Measurements from ENCODE around the gene FREM3. TPM values are rescaled to one million over a fixed set of nuclear protein-coding genes. Genes with fewer than 3 reads are reported as not detected.

Gene FREM3
- total RNA-seq, 3 donors from 2014 or later = 0.15 TPM; not detected in 2

DNA sequence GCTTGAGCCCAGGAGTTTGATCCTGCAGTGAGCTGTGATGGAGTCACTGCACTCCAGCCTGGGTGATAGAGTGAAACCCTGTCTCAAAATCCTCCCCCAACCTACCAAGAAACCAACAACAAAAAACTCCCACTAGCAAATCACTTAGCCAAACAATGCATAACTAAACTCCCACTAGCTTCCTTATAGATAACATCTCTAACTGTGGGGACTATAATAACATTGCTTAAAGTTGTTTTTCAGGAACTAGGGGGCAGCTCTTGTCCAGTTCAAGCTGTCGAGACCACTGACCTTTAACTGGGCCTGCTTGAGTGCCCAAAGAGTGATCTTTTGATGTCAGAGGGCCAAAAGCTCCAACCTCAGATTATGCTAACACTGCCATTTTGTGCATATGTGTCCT, 81.7 kb downstream of the FREM3 start:
- Histone ChIP-seq H3K27ac (no peak overlapping the region), H3K4me3 (no peak overlapping the region), H3K4me1 (no peaks in the 10 kb centered on the region), H3K27me3 (no peaks in the 10 kb centered on the region), H3K9me3 (no peaks in the 10 kb centered on the region), H3K36me3 (no peaks in the 10 kb centered on the region)
- intact Hi-C loops (cut with DNase I; ENCODE audit: low total_unique reads) = no loop called here
- no peak for DNase-seq (ENCODE audit: low spot score in 2 of 2)
- TF ChIP-seq, protein P1, sequence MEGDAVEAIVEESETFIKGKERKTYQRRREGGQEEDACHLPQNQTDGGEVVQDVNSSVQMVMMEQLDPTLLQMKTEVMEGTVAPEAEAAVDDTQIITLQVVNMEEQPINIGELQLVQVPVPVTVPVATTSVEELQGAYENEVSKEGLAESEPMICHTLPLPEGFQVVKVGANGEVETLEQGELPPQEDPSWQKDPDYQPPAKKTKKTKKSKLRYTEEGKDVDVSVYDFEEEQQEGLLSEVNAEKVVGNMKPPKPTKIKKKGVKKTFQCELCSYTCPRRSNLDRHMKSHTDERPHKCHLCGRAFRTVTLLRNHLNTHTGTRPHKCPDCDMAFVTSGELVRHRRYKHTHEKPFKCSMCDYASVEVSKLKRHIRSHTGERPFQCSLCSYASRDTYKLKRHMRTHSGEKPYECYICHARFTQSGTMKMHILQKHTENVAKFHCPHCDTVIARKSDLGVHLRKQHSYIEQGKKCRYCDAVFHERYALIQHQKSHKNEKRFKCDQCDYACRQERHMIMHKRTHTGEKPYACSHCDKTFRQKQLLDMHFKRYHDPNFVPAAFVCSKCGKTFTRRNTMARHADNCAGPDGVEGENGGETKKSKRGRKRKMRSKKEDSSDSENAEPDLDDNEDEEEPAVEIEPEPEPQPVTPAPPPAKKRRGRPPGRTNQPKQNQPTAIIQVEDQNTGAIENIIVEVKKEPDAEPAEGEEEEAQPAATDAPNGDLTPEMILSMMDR (IDR thresholded peaks at IDR 0.05) = no peak
- TF ChIP-seq POLR2AphosphoS5 (IDR thresholded peaks at IDR 0.05) (no peak), POLR2A (IDR thresholded peaks at IDR 0.05) (no peak)

DNA sequence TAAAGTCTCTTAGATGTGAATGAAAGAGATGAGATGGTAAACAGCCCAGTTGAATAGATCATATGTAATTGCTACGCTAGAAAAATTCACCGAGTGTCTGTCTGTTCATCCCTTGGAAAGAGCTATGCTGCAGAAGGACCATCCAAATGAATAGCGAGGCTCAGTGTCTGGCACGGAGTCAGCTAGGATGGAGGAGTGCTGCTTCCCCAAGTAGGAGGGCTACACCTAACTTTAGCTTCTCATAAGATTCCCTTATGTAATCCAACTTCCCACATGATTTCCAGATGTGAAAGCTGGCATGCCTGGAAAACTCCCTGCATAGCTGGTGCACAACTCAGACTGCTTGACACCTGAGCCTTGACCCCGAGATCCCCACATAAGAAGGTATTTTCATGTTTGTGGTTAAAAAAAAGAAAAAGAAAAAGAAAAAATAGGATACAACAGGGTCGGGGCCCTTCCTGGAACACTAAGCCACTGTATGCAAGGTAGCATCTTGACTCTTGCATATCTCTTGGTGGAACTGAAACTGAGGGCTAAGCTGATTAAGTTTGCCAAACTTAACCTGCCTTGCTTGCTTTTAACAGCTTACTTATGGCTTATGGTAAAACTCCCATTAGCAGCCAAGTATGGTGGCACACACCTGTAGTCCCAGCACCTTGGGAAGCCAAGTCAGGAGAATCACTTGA, 82.3 kb downstream of the FREM3 start:
- Histone ChIP-seq H3K4me3 (no peak overlapping the region), H3K27ac (no peak overlapping the region), H3K4me1 (no peaks in the 10 kb centered on the region), H3K36me3 (no peaks in the 10 kb centered on the region), H3K9me3 (no peaks in the 10 kb centered on the region), H3K27me3 (no peaks in the 10 kb centered on the region)
- no peak for DNase-seq (ENCODE audit: low spot score in 2 of 2)
- intact Hi-C loops (cut with DNase I; ENCODE audit: low total_unique reads) = no loop called here
- TF ChIP-seq POLR2AphosphoS5 (IDR thresholded peaks at IDR 0.05) = no peak
- TF ChIP-seq, protein P1 (IDR thresholded peaks at IDR 0.05) = no peak
- no peak for TF ChIP-seq POLR2A (IDR thresholded peaks at IDR 0.05)

DNA sequence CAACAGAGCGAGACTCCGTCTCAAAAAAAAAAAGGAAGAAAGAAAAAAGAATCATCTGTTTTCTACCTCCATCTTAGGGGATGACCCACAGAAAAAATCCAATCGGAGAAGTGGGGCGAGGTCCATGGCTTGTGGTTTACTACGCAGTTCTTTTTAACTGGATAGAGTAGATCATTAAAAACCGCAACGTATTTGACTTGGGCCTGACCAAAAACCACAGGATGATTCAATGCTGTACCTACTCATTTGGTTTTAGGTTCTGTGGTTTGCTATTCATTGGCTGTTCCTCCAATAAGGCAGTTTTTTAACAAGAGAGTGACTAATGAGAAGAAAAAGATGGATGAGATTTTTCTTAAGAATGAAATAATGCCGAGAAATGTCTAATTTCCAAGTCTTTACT, 83.7 kb downstream of the FREM3 start:
- Histone ChIP-seq H3K36me3 (no peaks in the 10 kb centered on the region), H3K4me3 (no peak overlapping the region), H3K27me3 (no peaks in the 10 kb centered on the region), H3K9me3 (no peaks in the 10 kb centered on the region), H3K4me1 (no peaks in the 10 kb centered on the region), H3K27ac (no peak overlapping the region)
- TF ChIP-seq POLR2A (IDR thresholded peaks at IDR 0.05) = no peak
- no peak for TF ChIP-seq POLR2AphosphoS5 (IDR thresholded peaks at IDR 0.05)
- TF ChIP-seq, protein P1 (IDR thresholded peaks at IDR 0.05) = no peak
- intact Hi-C loops (cut with DNase I; ENCODE audit: low total_unique reads) = no loop called here
- no peak for DNase-seq (ENCODE audit: low spot score in 2 of 2)

DNA sequence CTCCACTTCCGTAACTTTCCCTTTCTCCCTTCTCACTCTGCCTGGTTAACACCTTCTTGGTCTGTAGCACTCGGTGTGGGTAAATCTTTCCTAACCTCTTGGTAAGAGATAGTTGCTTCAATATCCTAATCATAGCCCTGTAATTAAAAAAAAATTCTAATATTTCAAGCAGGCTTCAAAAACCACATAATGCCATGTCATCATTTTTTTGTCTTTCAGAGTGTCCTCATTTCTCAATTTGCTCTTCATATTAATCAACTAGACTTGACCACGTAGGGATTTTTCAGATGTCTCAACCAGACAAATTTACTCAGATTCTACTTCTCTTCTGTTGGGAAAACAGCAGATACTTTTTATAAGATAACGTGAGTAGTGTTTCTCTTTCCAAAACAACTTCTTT, 91.0 kb downstream of the FREM3 start:
- Histone ChIP-seq H3K36me3 (no peaks in the 10 kb centered on the region), H3K27me3 (no peaks in the 10 kb centered on the region), H3K27ac (no peak overlapping the region), H3K9me3 (peaks cover 0 to 11% of the 10 kb centered on the region in 2 donors), H3K4me3 (no peak overlapping the region), H3K4me1 (no peaks in the 10 kb centered on the region)
- no peak for DNase-seq (ENCODE audit: low spot score in 2 of 2)
- intact Hi-C loops (cut with DNase I; ENCODE audit: low total_unique reads) = no loop called here
- TF ChIP-seq, protein P1 (IDR thresholded peaks at IDR 0.05) = no peak
- no peak for TF ChIP-seq POLR2A (IDR thresholded peaks at IDR 0.05)
- TF ChIP-seq POLR2AphosphoS5 (IDR thresholded peaks at IDR 0.05) = no peak

DNA sequence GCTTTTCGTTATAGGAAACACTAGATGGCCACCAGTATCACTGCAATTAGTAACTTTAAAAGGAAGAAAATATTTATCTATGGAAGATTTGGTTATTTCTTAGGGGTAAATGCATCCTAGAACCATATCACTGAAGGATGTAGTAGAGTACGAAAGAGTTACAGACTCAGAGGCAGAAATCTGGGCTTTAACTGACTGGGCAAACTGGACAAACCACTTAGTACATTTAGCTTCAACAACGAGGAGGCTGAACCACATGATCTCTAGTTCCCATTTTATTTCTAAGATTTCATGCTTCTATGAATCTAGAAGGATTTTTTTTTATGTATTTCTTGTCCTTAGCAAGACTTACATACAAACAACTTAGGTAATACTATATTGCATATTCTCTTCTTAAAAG, 94.0 kb downstream of the FREM3 start:
- Histone ChIP-seq H3K36me3 (no peaks in the 10 kb centered on the region), H3K27ac (no peak overlapping the region), H3K27me3 (no peaks in the 10 kb centered on the region), H3K9me3 (peaks cover 0 to 11% of the 10 kb centered on the region in 2 donors), H3K4me1 (no peaks in the 10 kb centered on the region), H3K4me3 (no peak overlapping the region)
- TF ChIP-seq POLR2AphosphoS5 (IDR thresholded peaks at IDR 0.05) (no peak), POLR2A (IDR thresholded peaks at IDR 0.05) (no peak)
- TF ChIP-seq, protein P1 (IDR thresholded peaks at IDR 0.05) = no peak
- DNase-seq (ENCODE audit: low spot score in 2 of 2) = no peak
- intact Hi-C loops (cut with DNase I; ENCODE audit: low total_unique reads) = no loop called here
